Limb (tissue), 2 donors: ENCODE results near the gene MACF1.

Experiments
- DNase-seq, 2 donors: peaks; one replicate each; pipeline ENCODE4 v3.0.0-alpha.2; 2016; ENCODE audit errors: extremely low spot score in 2 of 2

Gene MACF1

DNA sequence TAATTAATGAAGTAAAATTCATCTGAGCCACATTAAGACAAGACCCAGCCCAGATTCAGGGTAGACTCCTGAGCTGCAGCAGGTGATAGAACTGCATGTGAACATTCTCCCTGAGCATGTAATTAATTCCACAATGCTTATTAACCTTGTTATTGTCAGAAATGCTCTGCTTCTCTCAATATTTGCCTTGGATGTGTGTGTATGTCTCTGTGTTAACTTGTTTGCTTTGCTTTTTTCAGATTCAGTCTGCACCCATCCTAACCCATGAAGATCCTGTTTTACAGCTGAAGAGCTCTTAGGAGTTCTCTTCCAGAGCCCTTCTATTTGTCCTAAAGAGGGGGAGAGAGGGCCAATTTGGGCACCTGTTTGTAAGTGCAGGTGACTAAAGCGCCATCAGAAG lies 143.8 kb downstream of the MACF1 start:
- DNase-seq = no peak

DNA sequence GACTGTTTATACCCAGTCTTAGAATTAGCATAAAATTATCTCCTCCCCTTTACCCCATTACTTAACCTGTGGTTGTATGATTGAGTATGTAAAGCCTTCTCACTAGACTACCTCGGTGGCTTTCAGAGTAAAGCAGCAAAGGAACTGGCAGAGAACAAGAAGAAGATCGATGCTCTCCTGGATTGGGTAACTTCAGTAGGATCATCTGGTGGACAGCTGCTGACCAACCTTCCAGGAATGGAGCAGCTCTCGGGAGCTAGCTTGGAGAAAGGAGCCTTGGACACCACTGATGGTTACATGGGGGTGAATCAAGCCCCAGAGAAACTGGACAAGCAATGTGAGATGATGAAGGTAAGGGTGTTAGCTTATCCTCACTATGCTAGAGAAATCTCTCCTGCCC lies 148.4 kb downstream of the MACF1 start:
- DNase-seq = no peak

DNA sequence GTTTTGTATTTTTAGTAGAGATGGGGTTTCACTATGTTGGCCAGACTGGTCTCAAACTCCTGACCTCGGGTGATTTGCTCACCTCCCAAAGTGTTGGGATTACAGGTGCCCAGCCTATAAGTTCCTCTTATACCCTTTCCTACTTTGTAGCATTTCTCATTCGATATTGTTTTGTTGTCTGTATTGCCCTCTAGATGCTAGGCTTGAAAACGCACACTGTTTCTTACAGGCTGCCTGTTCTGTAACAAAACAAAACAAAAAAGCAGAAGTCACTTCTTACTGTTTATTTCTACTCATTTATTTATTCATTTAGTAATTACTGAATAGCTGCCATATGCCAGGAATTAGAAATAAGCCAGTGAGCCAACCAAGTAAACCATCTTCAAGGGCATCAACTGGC lies 150.1 kb downstream of the MACF1 start:
- no peak for DNase-seq

DNA sequence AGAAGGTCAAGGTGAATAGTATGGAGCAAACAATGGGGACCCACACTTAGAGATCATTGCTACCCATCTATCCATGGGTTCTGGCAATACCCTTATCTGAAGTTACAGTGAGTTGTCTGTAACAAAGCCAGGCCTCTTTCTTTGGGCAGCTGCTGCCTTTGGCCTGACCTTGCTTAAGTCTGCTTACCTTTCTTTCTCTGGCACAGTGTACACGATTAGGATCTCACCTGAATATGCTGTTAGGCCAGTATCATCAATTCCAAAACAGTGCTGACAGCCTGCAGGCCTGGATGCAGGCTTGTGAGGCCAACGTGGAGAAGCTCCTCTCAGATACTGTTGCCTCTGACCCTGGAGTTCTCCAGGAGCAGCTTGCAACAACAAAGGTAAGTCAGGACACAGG lies 154.0 kb downstream of the MACF1 start:
- DNase-seq = no peak

DNA sequence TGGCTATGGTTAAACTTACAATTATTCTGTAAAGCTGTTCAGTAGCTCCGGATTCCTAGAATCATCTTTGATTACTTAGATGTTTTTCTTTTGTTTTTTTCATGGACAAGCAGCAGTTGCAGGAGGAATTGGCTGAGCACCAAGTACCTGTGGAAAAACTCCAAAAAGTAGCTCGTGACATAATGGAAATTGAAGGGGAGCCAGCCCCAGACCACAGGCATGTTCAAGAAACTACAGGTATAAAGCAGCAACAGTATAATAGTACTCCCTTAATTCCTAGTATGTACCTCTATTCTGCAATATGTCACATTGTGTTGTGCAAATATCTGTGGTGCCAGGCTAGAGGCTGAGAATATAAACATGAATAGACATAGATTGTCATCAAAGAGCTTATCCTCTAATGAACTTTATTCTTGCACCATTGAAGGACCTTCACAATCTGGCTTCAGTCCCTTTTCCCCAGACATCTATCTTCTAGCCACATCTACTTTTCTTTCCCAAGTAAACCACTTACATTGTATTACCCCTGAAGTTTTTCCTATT lies 154.6 kb downstream of the MACF1 start:
- peak in 1 of 2 donors; percentile 34 for DNase-seq

DNA sequence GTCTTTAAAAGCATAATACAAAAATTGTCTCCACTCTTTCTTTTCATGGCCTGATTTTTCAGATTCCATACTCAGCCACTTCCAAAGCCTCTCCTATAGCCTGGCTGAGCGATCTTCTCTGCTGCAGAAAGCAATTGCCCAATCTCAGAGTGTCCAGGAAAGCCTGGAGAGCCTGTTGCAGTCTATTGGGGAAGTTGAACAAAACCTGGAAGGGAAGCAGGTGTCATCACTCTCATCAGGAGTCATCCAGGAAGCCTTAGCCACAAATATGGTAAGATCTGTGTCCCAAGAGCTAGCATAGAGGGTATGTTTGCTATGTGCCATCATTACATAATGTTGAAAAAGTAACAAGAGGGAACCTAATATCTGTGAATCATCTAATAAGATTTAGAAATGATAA lies 156.2 kb downstream of the MACF1 start:
- no peak for DNase-seq

DNA sequence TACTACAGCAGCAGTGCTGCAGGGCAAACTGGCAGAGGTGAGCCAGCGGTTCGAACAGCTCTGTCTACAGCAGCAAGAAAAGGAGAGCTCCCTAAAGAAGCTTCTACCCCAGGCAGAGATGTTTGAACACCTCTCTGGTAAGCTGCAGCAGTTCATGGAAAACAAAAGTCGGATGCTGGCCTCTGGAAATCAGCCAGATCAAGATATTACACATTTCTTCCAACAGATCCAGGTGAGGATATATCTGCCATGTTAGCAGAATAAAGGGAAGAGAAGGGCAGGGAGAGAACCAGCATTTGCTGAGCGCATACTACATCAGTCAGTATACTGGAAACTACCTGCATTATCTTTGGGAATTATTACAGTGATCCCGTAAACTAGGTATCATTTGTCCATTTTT lies 157.0 kb downstream of the MACF1 start:
- DNase-seq = no peak

DNA sequence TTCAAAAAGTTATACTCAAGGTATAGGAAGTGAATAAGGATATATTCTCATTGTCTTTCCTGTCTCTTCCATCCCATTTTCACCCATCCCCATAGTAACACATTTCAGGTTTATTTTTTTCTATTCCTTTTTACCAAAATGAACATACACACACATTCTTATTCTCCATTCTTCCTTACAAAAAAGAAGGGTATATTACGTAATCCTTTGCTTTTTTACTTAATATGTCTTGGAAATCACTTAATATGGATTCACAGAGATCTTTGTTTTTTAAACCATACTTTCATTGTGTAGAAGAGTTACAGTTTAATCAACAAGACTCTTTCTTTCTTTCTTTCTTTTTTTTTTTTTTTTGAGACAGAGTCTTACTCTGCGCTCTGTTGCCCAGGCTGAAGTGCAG lies 158.8 kb downstream of the MACF1 start:
- DNase-seq = no peak

DNA sequence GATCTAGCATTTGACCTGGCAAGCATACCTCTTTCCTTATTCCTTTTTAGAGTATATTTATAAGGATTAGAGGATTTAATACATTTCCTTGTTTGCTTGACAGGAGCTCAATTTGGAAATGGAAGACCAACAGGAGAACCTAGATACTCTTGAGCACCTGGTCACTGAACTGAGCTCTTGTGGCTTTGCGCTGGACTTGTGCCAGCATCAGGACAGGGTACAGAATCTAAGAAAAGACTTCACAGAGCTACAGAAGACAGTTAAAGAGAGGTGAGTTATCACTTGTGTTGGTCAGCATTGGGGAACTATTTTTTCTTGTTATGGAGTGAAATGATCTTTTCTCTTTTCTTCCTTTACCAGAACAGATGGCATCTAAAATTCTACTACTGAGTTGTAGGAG lies 163.6 kb downstream of the MACF1 start:
- no peak for DNase-seq

DNA sequence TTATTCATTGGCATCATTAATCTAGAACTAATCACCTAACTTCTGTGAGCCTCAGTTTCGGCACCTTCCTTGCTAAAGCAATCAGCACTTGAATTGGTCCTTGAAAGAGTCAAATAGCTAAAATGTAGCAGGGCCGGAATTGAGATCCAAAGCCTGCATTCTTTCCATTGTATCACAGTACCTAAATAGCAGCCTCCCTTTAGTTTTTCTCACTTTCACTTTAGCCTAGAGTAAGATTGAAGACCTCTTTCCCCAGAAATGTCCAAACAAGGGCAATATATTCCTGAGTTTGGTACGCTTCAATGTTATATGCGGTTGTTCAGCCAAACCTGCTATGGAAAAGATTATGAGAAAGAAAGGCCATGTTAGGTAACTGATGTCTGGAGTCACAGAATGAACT lies 165.1 kb downstream of the MACF1 start:
- no peak for DNase-seq

DNA sequence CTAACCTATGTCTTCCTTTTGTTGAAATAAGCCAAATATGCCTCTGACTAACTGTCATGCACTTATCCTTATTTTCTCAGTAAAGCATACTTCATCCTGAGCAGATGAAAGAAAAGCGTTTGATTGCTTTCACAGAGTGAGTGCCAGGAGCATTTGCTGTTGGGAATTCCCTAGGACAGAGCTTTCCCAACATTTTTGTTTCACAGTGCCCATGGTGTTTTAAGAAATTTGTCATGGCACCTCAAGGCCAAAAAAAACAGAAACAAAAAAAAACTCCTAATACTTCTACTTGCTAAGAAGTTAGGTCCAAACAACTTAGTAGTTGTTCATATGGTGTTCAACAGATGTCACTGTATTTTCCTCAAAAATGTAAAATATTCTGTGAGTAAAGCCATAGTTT lies 166.1 kb downstream of the MACF1 start:
- no peak for DNase-seq

DNA sequence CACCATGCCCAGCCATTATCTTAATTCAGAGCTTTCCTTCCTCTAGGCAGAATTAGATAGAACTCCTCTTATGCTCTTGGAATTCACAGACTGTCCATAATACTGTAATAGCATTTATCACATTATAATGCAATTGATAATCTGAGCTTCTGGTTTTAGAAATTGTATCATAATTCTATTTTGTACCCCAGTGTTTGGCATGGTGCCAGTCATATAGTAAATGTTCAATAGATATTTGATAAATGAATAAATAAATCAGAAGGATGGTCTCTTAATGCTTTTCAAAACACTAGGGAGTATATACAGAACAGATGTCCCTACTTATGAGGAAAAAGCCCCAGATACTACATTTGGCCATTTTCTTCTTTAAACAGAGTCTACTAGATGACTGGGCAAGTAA lies 167.6 kb downstream of the MACF1 start:
- no peak for DNase-seq

DNA sequence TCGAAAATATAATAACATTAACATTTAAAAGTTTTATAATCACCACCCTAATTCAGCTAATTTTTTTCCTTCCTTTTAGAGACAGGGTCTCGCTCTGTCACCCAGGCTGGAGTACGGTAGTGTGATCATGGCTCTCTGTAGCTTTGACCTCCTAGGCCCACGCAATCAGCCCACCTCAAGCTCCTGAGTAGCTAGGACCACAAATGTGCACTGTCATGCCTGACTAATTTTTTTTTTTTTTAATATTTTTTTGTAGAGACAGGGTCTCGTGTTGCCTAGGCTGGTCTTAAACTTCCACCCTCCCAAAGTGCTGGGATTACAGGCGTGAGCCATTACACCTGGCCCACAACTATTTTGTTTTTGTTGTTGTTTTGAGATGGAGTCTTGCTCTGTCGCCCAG lies 172.2 kb downstream of the MACF1 start:
- DNase-seq = no peak

DNA sequence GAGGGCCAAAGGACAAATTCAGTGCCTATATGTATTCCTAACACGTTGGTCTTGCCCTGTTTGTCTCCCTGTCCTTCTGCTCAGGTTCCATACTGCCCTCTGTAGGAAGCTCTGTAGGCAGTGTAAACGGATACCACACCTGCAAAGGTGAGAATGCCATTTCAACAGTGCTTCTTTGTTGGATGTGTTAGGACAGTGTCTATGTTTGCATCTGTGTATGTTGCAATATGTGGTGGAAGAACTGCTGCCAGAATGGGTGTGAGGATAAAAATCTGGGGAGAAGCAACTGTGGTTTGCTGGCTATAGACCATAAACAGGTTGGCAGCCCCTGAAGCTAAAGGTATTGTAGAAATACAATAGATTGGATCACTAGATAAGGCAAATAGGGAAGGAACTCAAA lies 173.9 kb downstream of the MACF1 start:
- DNase-seq = no peak

DNA sequence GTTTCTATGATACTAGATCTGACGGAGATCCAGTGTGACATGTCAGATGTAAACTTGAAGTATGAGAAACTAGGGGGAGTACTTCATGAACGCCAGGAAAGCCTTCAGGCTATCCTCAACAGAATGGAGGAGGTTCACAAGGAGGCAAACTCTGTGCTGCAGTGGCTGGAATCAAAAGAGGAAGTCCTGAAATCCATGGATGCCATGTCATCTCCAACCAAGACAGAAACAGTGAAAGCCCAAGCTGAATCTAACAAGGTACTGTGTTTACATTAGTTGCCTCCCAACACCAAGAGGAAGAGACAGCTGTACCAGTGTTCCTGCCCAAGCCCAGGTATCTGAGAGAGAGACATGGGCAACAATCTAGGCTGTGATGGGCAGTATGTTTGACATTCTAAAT lies 174.7 kb downstream of the MACF1 start:
- no peak for DNase-seq

DNA sequence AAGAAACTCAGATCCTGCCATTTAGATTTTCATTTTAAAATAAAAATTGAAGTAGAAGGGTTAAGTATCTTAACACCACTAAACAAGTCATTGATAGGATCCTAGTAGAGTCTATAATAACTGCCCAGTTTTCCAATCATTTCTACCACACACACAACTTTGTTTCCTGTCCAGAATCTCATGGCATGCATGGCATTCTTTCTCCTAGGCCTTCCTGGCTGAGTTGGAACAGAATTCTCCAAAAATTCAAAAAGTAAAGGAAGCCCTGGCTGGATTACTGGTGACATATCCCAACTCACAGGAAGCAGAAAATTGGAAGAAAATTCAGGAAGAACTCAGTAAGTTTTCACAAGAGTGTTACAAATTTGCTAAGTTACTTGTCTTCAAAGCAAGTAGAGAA lies 175.5 kb downstream of the MACF1 start:
- DNase-seq = no peak

DNA sequence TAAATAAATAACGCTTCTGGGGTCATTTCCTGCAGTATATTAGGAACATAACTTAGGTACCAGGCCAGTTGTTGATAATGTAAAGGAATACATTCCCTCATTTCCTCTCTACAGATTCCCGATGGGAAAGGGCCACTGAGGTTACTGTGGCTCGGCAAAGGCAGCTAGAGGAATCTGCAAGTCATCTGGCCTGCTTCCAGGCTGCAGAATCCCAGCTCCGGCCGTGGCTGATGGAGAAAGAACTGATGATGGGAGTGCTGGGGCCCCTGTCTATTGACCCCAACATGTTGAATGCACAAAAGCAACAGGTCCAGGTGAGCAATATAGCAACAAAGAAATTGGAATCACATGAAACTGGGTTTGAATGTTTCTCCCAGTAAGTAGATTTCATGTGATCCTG lies 177.3 kb downstream of the MACF1 start:
- no peak for DNase-seq

DNA sequence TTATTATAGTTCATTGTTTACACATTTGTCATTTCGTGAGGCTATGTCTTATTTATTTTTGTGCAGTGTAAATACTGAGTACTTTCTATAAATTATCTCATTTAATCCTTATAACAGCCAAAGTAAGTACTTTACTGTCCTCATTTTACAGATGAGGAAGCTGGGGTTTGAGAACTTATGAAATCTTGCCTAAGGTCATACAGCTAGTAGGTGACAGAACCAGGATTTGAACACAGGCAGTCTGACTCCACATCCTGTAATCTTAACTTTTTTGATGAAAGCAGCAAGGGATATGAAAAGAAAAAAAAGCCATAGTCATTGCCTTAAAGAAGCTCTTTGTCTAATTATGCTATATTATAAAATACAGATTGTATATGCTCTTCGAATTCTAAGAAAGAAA lies 179.8 kb downstream of the MACF1 start:
- no peak for DNase-seq

DNA sequence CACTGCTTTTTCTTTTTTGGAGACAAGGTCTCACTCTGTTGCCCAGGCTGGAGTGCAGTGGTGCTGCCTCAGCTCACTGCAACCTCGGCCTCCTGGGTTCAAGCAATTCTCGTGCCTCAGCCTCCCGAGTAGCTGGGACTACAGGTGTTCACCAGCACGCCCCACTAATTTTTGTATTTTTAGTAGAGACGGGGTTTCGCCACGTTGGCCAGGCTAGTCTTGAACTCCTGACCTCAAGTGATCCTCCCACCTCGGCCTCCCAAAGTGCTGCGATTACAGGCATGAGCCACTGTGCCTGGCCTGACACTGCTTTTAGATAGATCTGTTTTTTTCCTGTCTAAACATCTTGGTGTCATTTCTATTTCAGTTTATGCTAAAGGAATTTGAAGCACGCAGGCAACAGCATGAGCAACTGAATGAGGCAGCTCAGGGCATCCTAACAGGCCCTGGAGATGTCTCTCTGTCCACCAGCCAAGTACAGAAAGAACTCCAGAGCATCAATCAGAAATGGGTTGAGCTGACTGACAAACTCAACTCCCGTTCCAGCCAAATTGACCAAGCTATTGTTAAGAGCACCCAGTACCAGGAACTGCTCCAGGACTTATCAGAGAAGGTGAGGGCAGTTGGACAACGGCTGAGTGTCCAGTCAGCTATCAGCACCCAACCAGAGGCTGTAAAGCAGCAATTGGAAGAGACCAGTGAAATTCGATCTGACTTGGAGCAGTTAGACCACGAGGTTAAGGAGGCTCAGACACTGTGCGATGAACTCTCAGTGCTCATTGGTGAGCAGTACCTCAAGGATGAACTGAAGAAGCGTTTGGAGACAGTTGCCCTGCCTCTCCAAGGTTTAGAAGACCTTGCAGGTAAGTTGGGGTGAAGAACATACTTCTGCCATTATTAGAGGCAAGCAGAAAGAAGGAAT lies 180.8 kb downstream of the MACF1 start:
- no peak for DNase-seq

DNA sequence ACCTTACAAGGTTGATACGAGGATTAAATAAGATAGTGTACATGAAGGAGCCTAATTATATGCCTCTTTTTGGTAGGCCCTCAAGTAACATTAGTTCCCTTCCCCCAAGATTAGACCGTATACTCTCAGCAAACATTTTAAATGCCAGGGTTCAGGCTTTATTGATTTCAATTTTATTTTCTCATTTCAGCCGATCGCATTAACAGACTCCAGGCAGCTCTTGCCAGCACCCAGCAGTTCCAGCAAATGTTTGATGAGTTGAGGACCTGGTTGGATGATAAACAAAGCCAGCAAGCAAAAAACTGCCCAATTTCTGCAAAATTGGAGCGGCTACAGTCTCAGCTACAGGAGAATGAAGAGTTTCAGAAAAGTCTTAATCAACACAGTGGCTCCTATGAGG lies 182.5 kb downstream of the MACF1 start:
- DNase-seq = no peak

DNA sequence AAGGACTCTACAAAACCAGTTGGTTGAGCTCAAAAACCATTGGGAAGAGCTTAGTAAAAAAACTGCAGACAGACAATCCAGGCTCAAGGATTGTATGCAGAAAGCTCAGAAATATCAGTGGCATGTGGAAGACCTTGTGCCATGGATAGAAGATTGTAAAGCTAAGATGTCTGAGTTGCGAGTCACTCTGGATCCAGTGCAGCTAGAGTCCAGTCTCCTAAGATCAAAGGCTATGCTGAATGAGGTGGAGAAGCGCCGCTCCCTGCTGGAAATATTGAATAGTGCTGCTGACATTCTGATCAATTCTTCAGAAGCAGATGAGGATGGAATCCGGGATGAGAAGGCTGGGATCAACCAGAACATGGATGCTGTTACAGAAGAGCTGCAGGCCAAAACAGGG lies 183.0 kb downstream of the MACF1 start:
- DNase-seq = no peak

DNA sequence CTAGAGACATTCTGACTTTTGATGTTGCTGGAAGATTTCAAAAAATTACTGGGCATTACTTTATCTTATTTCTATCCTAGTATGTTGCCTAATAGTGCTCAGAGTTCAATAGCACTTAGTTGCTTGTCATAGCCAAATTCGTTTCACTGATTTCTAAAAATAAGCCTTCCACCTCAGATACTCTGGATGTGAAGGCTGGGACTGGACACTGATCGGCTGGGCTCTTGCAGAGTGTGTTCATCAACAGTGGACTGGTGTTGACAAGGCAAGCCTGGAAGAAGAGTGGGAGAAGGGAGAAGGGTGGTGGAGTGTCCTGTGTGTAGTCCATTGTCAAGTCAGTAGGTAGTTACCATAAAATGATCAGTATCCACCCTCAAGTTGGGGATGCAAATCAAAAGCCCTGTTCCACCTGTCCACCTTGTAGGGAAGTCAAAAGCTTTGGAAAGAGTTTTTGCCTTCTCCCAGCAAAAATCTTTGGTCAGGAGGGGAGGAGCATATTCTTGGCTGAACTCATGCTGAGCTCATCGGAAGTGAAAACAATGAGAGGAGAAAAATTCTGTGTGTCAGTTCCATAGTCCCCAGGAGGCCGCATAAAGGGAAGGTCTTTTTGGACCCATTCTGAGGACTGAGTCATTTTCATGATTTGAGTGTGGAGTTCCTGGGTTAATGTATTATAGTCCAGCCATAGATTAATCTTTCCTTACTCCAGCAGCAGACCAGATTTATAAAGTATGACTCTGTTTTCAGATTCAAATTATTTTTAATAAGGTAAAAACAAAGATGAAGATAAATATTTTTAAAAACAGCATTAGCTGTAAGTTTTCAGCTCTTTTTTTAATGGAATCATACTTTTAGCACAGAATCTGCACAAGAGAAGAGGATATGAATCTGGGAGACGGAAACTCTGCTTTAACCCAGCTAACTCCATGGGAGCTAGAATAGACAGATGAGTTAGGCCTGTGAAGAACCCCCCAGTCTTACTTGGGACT lies 187.5 kb downstream of the MACF1 start:
- no peak for DNase-seq
